SJSA1 (cell line): ENCODE measurements around the gene ZFP91. TPM values are rescaled to one million over a fixed set of nuclear protein-coding genes. Genes with fewer than 3 reads are reported as not detected.

Source experiments
- DNase-seq, 2 experiments: peaks; one replicate each; pipeline ENCODE4 v3.0.0-alpha.2; 2015 to 2020; ENCODE audit warnings: low spot score in 2 of 2, low read depth in 1 of 2
- H3K27ac ChIP-seq: fragments of 250-450 bp; sonication (Bioruptor Pico); 2 replicates; pipeline ENCODE4 v1.5.1; 2020; ENCODE audit warnings: mild to moderate bottlenecking, moderate library complexity
- H3K27me3 ChIP-seq: fragments of 250-450 bp; sonication (Bioruptor Pico); replicated peaks from 2 replicates; pipeline ENCODE4 v1.5.1; 2020; ENCODE audit warnings: mild to moderate bottlenecking, moderate library complexity
- H3K36me3 ChIP-seq: fragments of 250-450 bp; sonication (Bioruptor Pico); 2 replicates; pipeline ENCODE4 v1.5.1; 2020; ENCODE audit warnings: mild to moderate bottlenecking
- H3K4me1 ChIP-seq: fragments of 250-450 bp; sonication (Bioruptor Pico); replicated peaks from 2 replicates; pipeline ENCODE4 v1.6.1; 2021; ENCODE audit warnings: mild to moderate bottlenecking
- H3K4me3 ChIP-seq: fragments of 250-450 bp; sonication (Bioruptor Pico); 2 replicates; pipeline ENCODE4 v1.5.1; 2020; ENCODE audit warnings: mild to moderate bottlenecking
- H3K9me3 ChIP-seq: fragments of 250-450 bp; sonication (Bioruptor Pico); replicated peaks from 2 replicates; pipeline ENCODE4 v1.5.1; 2020; ENCODE audit warnings: mild to moderate bottlenecking
- total RNA-seq: library from RNA; depleted of rRNA; stranded (reverse); fragments of >200 nt; shearing (Covaris generic); gene quantifications from 2 replicates; pipeline ENCODE4 v1.2.3, GENCODE V29; 2014

The ZFP91 gene
- total RNA-seq, 1 experiment from 2014 or later: 83.8 TPM

DNA sequence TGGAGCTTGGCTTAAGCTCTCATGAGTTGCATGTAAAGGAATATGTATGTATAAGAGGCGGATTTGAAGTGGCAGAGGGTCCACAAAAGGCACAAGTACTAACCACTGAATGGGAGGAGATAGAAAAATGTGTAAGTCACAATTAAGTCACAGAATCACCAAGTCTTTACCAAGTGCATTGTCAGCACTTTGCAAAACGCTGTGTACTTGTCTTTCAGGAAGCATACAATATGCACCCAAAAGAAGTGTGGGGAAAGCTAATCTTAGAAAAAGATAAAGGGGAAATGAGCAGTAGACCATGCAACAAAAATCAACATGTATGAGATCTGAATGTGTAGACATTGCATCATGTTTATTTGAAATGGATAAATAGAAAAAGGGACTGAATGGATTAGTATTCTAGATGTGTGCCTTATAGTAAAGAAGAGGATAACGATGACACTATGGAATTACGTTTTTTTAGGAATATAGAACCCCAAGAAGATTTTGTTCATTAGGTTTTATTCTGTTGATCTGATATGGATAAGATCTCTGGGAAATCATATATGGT is 48.1 kb downstream of the ZFP91 start:
- H3K36me3 ChIP-seq: peaks cover 51% of the 10 kb centered on the region
- H3K27me3 ChIP-seq: no peaks in the 10 kb centered on the region
- H3K9me3 ChIP-seq: no peaks in the 10 kb centered on the region
- no peak for DNase-seq
- H3K4me3 ChIP-seq: no peak overlapping the region
- H3K4me1 ChIP-seq: peaks cover 25% of the 10 kb centered on the region
- peak overlapping the region; percentile 53 for H3K27ac ChIP-seq

DNA sequence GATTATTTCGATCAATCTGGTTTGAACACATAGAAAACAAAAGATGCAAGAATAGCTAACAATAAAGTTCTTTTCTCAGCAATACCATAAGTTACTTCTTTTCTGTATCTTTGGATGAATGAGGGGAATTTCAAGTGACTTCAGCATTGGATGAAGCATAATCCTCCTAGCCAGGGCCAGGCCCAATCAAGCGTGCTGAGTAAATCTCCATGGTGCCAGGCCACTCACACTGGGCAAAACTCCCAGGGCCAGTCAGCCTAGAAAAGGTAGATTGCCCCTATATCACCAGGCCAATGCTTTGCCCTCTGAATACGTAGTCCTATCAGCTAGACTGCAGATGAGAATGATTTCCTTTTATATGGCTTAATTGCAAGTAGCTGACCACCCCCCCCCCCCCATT is 49.6 kb downstream of the ZFP91 start:
- DNase-seq: no peak
- H3K9me3 ChIP-seq: no peaks in the 10 kb centered on the region
- no peaks in the 10 kb centered on the region for H3K27me3 ChIP-seq
- no peak overlapping the region for H3K4me3 ChIP-seq
- H3K4me1 ChIP-seq: peaks cover 25% of the 10 kb centered on the region
- H3K27ac ChIP-seq: peak overlapping the region; percentile 53; the same call in 1 of the 2 replicates
- peaks cover 37% of the 10 kb centered on the region for H3K36me3 ChIP-seq

DNA sequence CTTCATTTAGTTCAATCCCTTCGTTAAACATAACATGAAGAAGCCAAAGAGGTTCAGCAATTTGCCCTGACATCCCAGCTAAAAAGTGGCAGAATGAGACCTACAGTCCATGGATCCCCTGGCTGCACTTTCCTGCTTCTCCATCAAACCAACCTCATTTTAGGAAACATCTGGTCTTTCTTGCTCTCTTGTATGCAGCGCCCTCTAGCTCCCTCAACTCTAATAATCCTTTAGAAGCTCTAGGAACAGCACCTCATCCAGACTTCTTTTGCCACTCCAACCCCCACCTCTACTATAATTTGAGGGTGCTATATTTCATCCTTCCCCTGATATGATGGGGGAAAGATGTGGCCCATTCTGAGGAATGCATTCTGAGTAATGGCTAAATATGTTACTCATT is 51.0 kb downstream of the ZFP91 start:
- H3K27ac ChIP-seq: no peak overlapping the region
- H3K36me3 ChIP-seq: peaks cover 23% of the 10 kb centered on the region
- no peaks in the 10 kb centered on the region for H3K27me3 ChIP-seq
- no peak overlapping the region for H3K4me3 ChIP-seq
- DNase-seq: peak in 1 of 2 experiments; percentile 24
- H3K4me1 ChIP-seq: peaks cover 25% of the 10 kb centered on the region
- no peaks in the 10 kb centered on the region for H3K9me3 ChIP-seq

DNA sequence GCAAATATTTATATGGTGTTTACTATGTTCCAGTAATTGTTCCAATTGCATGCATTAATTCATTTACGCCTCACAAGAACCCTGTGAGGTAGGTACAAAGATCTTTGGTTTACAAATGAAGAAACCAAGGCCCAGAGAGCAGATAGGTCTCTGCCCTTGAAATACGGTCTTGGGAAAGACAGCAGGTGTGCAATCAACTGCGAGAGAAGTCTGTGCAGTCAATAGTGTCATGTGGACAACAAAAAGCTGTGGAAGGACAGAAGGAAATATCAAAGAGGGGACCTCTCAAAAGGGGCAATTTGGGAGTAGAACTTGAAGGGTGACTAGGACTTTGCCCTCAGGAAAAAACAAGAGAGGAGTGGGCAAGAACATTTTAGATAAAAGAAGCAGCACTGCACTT is 52.5 kb downstream of the ZFP91 start:
- Histone ChIP-seq H3K27ac (no peak overlapping the region), H3K4me3 (no peak overlapping the region), H3K4me1 (peaks cover 19% of the 10 kb centered on the region), H3K27me3 (no peaks in the 10 kb centered on the region), H3K9me3 (no peaks in the 10 kb centered on the region), H3K36me3 (peaks cover 8% of the 10 kb centered on the region)
- DNase-seq: no peak

DNA sequence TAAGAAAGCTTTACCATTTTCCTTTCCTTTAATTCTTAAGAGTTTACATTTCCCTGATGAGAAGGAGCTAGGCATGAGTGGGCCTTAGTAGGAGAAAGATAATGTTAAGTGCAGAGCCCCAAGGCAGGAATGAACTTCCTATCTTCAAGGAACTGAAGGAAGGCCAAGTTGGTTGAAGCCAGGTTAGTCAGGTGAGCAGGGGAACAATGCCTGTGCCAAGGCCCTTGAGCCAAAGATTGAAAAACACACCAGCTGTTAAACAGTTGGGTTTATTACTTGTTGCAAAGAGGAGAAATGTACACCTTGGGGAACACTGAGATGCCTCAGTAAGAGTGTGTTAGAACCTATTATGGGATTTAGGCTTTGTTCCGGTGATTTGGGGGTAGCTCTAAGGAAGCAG is 53.6 kb downstream of the ZFP91 start:
- Histone ChIP-seq H3K4me3 (no peak overlapping the region), H3K27ac (no peak overlapping the region), H3K36me3 (no peaks in the 10 kb centered on the region), H3K4me1 (peaks cover 11% of the 10 kb centered on the region), H3K27me3 (no peaks in the 10 kb centered on the region), H3K9me3 (no peaks in the 10 kb centered on the region)
- DNase-seq: no peak

DNA sequence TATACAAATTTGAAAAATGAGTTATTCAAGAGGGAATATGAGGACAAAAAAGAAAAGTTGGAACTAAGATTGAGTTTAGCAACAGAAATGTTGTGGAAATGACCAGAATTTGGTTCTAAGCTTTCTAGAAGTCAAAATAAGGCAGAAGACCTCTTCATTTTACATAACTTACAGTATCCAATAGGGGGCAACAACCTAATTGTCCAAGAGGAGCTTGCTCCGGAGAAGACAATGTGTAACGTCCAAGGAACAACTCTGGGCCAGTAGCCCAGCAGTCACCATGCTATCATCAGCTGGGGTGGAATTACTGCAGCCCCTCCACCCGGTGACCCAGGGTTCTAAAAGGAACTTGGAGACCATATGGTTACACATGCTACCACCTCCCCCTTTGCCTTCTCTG is 57.7 kb downstream of the ZFP91 start:
- H3K36me3 ChIP-seq: no peaks in the 10 kb centered on the region
- H3K4me3 ChIP-seq: no peak overlapping the region
- no peak for DNase-seq
- H3K4me1 ChIP-seq: no peaks in the 10 kb centered on the region
- H3K27ac ChIP-seq: no peak overlapping the region
- no peaks in the 10 kb centered on the region for H3K9me3 ChIP-seq
- no peaks in the 10 kb centered on the region for H3K27me3 ChIP-seq

DNA sequence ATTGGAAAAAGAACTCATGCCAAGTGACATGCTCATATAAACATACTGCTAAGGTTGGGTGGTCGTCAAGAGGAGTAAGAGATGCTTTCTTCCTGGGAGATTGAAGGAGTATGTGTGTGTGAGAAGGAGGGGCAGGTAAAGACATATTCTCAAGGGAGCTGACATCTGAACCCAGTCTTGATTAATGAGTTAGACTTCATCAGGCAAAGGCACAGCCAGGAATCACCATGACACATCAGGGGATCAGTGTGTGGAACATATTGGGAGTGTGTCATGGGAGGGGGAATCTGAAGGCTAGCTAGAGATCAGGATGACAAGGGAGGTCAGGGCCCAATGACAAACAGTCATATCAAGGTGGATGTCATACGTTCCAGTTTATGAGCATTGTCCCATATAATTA is 58.5 kb downstream of the ZFP91 start:
- H3K27ac ChIP-seq: no peak overlapping the region
- no peaks in the 10 kb centered on the region for H3K36me3 ChIP-seq
- no peak overlapping the region for H3K4me3 ChIP-seq
- H3K27me3 ChIP-seq: no peaks in the 10 kb centered on the region
- H3K4me1 ChIP-seq: no peaks in the 10 kb centered on the region
- H3K9me3 ChIP-seq: no peaks in the 10 kb centered on the region
- no peak for DNase-seq

DNA sequence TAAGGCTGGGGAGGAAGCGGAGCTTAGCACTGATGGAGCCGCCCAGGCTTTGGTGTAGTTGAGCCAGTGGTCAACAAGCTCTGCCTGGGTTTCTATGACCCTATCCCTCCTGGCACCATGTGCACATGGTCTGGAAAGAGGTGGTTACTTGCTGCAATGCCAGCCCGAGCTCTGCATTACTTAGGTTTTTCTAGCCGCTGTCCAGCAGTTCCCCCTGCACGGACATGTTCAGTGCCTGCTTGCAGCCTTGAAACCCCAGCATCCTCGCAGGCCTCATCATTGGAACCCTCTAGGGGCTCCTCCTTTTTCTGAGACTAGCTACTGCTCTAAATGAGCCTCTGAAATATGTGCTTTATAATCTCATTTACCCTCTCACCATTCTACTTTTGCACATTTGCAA is 60.2 kb downstream of the ZFP91 start:
- H3K4me3 ChIP-seq: no peak overlapping the region
- H3K4me1 ChIP-seq: no peaks in the 10 kb centered on the region
- no peaks in the 10 kb centered on the region for H3K36me3 ChIP-seq
- no peak overlapping the region for H3K27ac ChIP-seq
- H3K9me3 ChIP-seq: no peaks in the 10 kb centered on the region
- no peak for DNase-seq
- H3K27me3 ChIP-seq: 0 out of 2 replicates have a peak, but pooled peaks cover 7% of the 10 kb centered on the region

DNA sequence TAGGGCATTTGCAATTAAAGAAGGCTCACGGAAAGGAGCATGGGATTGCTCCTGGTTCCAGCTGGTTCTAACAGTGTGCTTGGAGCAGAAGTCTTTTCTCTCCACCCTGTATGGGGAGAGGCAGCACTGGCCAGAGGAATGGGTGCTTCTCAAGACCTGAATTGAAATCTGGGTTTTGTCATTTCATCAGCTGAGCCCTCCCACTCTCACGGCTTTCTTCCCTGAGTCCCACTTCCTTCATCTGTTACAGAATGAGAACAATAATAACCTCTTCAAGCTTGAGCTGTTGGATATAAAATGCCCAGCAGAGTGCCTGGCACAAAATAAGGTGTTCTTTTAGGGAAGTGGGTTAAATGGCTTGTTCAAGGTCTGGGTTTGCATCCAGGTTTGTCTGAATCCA is 60.8 kb downstream of the ZFP91 start:
- Histone ChIP-seq H3K4me1 (no peaks in the 10 kb centered on the region), H3K27me3 (0 out of 2 replicates have a peak, but pooled peaks cover 7% of the 10 kb centered on the region), H3K9me3 (no peaks in the 10 kb centered on the region), H3K27ac (no peak overlapping the region), H3K4me3 (no peak overlapping the region), H3K36me3 (no peaks in the 10 kb centered on the region)
- no peak for DNase-seq

DNA sequence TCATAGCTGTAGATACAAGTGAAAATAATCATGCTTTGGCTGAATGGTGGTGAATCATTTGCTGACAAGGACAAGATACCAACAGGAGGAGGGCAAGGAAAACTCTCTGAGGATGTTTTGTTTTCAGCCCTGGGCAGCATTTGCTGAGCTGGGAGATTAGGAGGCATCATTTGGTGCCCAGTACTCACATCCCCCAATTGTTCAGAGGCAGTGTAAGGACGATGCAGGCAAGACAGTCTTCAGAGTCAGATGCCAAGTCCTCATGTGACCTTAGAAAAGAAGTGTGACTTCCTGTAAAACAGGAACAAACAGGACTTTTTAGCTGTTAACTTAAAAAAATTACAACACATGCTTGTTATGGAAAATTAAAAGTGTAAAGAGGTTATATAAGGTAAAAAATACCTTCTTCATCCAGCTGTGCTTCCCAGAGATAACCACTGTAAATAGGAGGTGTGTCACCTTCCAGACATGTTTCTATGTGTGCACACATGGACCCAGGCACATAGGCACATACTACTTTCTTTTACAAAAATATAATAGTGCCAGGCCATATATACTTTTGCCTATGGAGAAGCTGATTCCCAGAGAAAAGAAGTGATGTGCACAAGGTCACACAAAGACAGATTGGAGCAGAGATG is 61.6 kb downstream of the ZFP91 start:
- H3K36me3 ChIP-seq: no peaks in the 10 kb centered on the region

DNA sequence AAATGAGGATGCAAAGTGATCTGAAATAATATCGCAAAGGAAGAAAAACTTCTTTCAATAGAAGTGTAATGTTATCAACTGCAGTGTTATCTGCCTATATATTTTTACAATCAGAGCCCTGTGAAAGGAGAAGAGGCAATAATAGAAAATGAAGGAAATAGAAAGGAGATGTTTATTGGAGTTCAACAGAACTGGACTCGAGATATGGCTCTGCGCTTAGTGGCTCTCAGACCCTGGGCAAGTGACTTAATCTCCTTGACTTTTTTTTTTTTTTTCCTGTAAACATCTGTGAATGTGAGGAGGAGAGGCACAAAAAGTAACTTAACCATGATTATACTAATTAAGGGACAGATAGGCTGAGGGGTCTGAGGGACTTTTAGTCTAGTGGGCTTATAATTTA is 62.5 kb downstream of the ZFP91 start:
- H3K27ac ChIP-seq: no peak overlapping the region
- 0 out of 2 replicates have a peak, but pooled peaks cover 7% of the 10 kb centered on the region for H3K27me3 ChIP-seq
- H3K4me3 ChIP-seq: no peak overlapping the region
- H3K4me1 ChIP-seq: no peaks in the 10 kb centered on the region
- H3K9me3 ChIP-seq: 0 out of 2 replicates have a peak, but pooled peaks cover 4% of the 10 kb centered on the region
- DNase-seq: no peak
- H3K36me3 ChIP-seq: no peaks in the 10 kb centered on the region

More for the DNA sequence above, 61.6 kb downstream of the ZFP91 start:
- Histone ChIP-seq H3K4me1 (no peaks in the 10 kb centered on the region), H3K27me3 (0 out of 2 replicates have a peak, but pooled peaks cover 7% of the 10 kb centered on the region), H3K4me3 (no peak overlapping the region), H3K27ac (no peak overlapping the region), H3K9me3 (0 out of 2 replicates have a peak, but pooled peaks cover 4% of the 10 kb centered on the region)
- DNase-seq: no peak

DNA sequence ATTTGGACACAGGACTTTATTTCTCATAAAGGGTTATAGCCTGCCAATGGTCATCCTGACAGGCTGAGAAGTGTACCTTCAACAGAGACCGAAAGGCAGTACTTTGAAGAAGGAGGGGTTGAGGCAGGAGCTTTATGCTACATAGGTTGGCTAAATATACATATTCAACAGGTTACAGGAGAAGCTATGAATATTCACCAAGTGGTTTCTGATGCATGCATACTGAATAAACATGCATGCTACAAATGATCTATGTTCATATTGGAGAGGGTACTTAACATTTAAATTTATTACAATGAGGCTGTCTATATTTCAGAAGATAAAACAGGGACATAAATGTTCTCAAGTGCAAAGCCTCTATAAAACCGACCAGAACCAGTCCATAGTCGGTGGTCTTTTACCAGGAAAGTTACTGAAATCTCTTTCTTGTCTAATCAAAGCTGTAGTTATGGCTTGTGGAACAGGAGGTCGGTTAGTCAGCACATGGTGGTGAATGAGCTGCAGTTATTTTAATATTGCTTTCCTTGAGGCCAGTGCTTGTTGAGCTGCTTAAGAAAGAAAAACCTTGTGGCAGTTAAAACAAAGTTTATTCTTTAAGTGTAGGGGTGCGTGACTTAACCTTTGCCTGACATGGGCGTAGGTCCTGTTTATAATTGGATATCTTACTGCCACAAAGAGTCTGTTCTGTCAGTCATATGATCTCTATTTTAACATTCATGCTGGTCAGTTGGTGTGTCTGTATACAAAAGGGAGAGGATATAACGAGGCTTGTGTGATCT is 63.1 kb downstream of the ZFP91 start:
- Histone ChIP-seq H3K4me3 (no peak overlapping the region), H3K27ac (no peak overlapping the region), H3K4me1 (no peaks in the 10 kb centered on the region), H3K36me3 (no peaks in the 10 kb centered on the region), H3K27me3 (0 out of 2 replicates have a peak, but pooled peaks cover 7% of the 10 kb centered on the region), H3K9me3 (0 out of 2 replicates have a peak, but pooled peaks cover 4% of the 10 kb centered on the region)
- DNase-seq: no peak

DNA sequence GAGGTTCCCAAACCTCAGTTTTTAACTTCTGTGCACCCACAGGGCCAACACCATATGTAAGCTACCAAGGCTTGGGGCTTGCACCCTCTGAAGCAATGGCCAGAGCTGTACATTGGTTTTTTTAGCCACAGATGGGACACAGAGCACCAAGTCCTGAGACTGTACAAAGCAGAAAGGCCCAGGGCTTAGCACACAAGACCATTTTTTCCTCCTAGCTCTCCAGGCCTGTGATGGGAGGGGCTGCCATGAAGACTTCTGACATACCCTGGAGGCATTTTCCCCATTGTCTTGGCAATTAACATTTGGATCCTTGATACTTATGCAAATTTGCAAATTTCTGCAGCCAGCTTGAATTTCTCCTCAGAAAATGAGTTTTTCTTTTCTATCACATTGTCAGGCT is 67.0 kb downstream of the ZFP91 start:
- no peak for DNase-seq
- H3K36me3 ChIP-seq: no peaks in the 10 kb centered on the region
- H3K27me3 ChIP-seq: 0 out of 2 replicates have a peak, but pooled peaks cover 7% of the 10 kb centered on the region
- H3K4me3 ChIP-seq: no peak overlapping the region
- H3K4me1 ChIP-seq: no peaks in the 10 kb centered on the region
- H3K27ac ChIP-seq: no peak overlapping the region
- H3K9me3 ChIP-seq: 0 out of 2 replicates have a peak, but pooled peaks cover 4% of the 10 kb centered on the region

DNA sequence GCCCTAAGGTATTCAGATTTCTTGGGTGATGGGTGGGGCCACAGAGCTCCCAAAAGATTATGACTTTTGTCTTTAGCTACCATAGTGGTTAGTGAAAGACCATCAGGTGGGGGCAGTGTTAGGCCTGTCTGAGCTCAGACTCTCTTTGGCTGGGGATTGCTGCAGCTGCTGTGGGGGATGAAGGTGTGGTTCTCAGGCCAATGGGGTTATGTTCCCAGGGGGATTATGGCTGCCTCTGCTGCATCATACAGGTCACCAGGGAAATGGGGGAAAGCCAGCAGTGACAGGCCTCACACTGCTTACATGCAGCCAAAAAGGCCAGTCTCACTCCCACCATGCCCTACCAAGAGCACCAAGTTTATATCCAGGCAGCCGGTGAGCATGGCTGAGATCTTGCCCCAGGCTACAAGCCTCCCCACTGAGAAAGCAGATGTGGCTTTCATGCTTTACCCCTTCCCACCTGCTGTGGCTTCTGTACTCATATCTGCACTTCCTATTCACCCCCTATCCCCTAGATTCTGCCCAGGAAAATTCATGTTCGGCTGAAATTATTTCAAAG is 68.4 kb downstream of the ZFP91 start:
- Histone ChIP-seq H3K4me3 (no peak overlapping the region), H3K4me1 (no peaks in the 10 kb centered on the region), H3K9me3 (0 out of 2 replicates have a peak, but pooled peaks cover 4% of the 10 kb centered on the region), H3K27ac (no peak overlapping the region), H3K27me3 (0 out of 2 replicates have a peak, but pooled peaks cover 7% of the 10 kb centered on the region), H3K36me3 (no peaks in the 10 kb centered on the region)
- no peak for DNase-seq
